H1 (cell line): Measurements from ENCODE around the gene MYBPHL. TPM values are rescaled to one million over a fixed set of nuclear protein-coding genes. Genes with fewer than 3 reads are reported as not detected.

Experiments
- CTCF ChIA-PET: fragments of 300-600 bp; sonication (Branson Sonifier 250); formaldehyde crosslinking; loops from one replicate; lab custom pipeline; 2021; ENCODE audit not compliant: partially characterized antibody; lab: Charles Lee
- POLR2A ChIA-PET: fragments of 300-600 bp; sonication (Branson Sonifier 250); formaldehyde crosslinking; loops from one replicate; lab custom pipeline; 2021; ENCODE audit warnings: inconsistent platforms; ENCODE audit not compliant: partially characterized antibody; lab: Charles Lee
- DNase-seq, 2 experiments: peaks; one replicate each; pipeline versions ENCODE4 v3.0.0 to v3.0.0-alpha.2; 2010 to 2022; ENCODE audit warnings: low spot score in 2 of 2, low read depth in 1 of 2, mixed read lengths in 1 of 2
- FAIRE-seq: peaks from 2 replicates; lab custom pipeline; 2011; peaks lifted over from hg19 to GRCh38; lab: Jason Lieb, UNC
- H2AFZ ChIP-seq: 2 replicates; pipeline ENCODE4 v1.8.1; 2012; ENCODE audit warnings: low read length, inconsistent platforms
- H2AK5ac ChIP-seq: 2 replicates; pipeline ENCODE4 v1.6.1; 2013; ENCODE audit warnings: low read depth, low read length
- H2BK120ac ChIP-seq: replicated peaks from 2 replicates; pipeline ENCODE3; 2013; ENCODE audit warnings: low read depth, low read length, inconsistent platforms
- H2BK12ac ChIP-seq: 2 replicates; pipeline ENCODE4 v1.6.1; 2013; ENCODE audit warnings: low read depth, low read length
- H2BK15ac ChIP-seq: 2 replicates; pipeline ENCODE4 v1.6.1; 2013; ENCODE audit warnings: low read length
- H2BK20ac ChIP-seq: 2 replicates; pipeline ENCODE4 v1.6.1; 2013; ENCODE audit warnings: low read length
- H2BK5ac ChIP-seq: 2 replicates; pipeline ENCODE4 v1.6.1; 2013; ENCODE audit warnings: low read depth, low read length
- H3K14ac ChIP-seq: 2 replicates; pipeline ENCODE4 v1.6.1; 2013; ENCODE audit warnings: inconsistent platforms; ENCODE audit not compliant: insufficient read length
- H3K18ac ChIP-seq: 2 replicates; pipeline ENCODE4 v1.6.1; 2013; ENCODE audit warnings: low read length; ENCODE audit errors: extremely low read depth
- H3K23ac ChIP-seq: 2 replicates; pipeline ENCODE4 v1.6.1; 2013; ENCODE audit warnings: inconsistent platforms; ENCODE audit not compliant: insufficient read length
- H3K23me2 ChIP-seq: 2 replicates; pipeline ENCODE4 v1.6.1; 2013; ENCODE audit warnings: low read depth, low read length
- H3K27ac ChIP-seq: 2 replicates; pipeline ENCODE4 v1.6.1; 2011; ENCODE audit warnings: low read depth, low read length, inconsistent platforms
- H3K27me3 ChIP-seq, 4 experiments: replicated peaks in 1 of 4; 1 replicate in 1 of 4; 2 replicates in 3 of 4; pipeline versions ENCODE4 v1.6.1 to v1.8.1; 2011 to 2013; ENCODE audit warnings: low read length in 3 of 4, mild to moderate bottlenecking in 3 of 4, inconsistent platforms in 2 of 4, mixed read lengths in 2 of 4, moderate library complexity in 1 of 4; ENCODE audit not compliant: control insufficient read depth in 3 of 4, insufficient read depth in 3 of 4; ENCODE audit errors: extremely low read depth in 1 of 4
- H3K36me3 ChIP-seq, 4 experiments: 2 replicates each; pipeline versions ENCODE4 v1.6.1 to v1.8.1; 2011 to 2013; ENCODE audit warnings: mild to moderate bottlenecking in 4 of 4, low read length in 3 of 4, moderate library complexity in 2 of 4, control low read depth in 1 of 4, inconsistent platforms in 1 of 4; ENCODE audit not compliant: insufficient read depth in 4 of 4, control insufficient read depth in 2 of 4
- H3K4ac ChIP-seq: replicated peaks from 2 replicates; pipeline ENCODE3; 2013; ENCODE audit warnings: low read length, low read depth, mixed read lengths, inconsistent platforms; ENCODE audit not compliant: insufficient read length
- H3K4me1 ChIP-seq, 4 experiments: replicated peaks in 1 of 4; 1 replicate in 1 of 4; 2 replicates in 3 of 4; pipeline versions ENCODE4 v1.6.1 to v1.8.1; 2011 to 2013; ENCODE audit warnings: low read length in 3 of 4, inconsistent platforms in 2 of 4, mixed read lengths in 1 of 4; ENCODE audit not compliant: insufficient read depth in 4 of 4, control insufficient read depth in 3 of 4
- H3K4me2 ChIP-seq, 2 experiments: 2 replicates each; pipeline versions ENCODE4 v1.6.1 to v1.8.1; 2011 to 2013; ENCODE audit warnings: low read depth in 2 of 2, low read length in 2 of 2, control low read depth in 1 of 2, inconsistent platforms in 1 of 2, mild to moderate bottlenecking in 1 of 2; ENCODE audit not compliant: insufficient read depth in 1 of 2
- H3K4me3 ChIP-seq, 4 experiments: fragments of 200-600, 300-600 bp in 1 of 4; sonication (generic), shearing (Covaris generic), sonication (Bioruptor Twin) in 1 of 4; 2 replicates each; pipeline versions ENCODE4 v1.5.1 to v1.8.1; 2011 to 2016; ENCODE audit warnings: low read length in 4 of 4, low read depth in 3 of 4, control low read depth in 2 of 4, inconsistent platforms in 2 of 4, mild to moderate bottlenecking in 2 of 4, mixed read lengths in 1 of 4, moderate library complexity in 1 of 4; ENCODE audit not compliant: insufficient read depth in 2 of 4; ENCODE audit errors: extremely low read depth in 1 of 4
- H3K56ac ChIP-seq: replicated peaks from 2 replicates; pipeline ENCODE3; 2013; ENCODE audit warnings: low read depth, mild to moderate bottlenecking, mixed read lengths, low read length, inconsistent platforms; ENCODE audit not compliant: insufficient read length
- H3K79me1 ChIP-seq: 2 replicates; pipeline ENCODE4 v1.6.1; 2013; ENCODE audit warnings: low read depth, low read length, control low read depth
- H3K79me2 ChIP-seq, 2 experiments: 2 replicates each; pipeline versions ENCODE4 v1.6.1 to v1.8.1; 2012 to 2013; ENCODE audit warnings: low read length in 2 of 2, mild to moderate bottlenecking in 2 of 2, inconsistent platforms in 1 of 2; ENCODE audit not compliant: insufficient read depth in 2 of 2, control insufficient read depth in 1 of 2
- H3K9ac ChIP-seq, 4 experiments: replicated peaks in 1 of 4; 1 replicate in 1 of 4; 2 replicates in 3 of 4; pipeline versions ENCODE4 v1.6.1 to v1.8.1; 2011 to 2013; ENCODE audit warnings: low read depth in 3 of 4, low read length in 3 of 4, control low read depth in 2 of 4, mild to moderate bottlenecking in 2 of 4, moderate library complexity in 2 of 4, inconsistent platforms in 1 of 4; ENCODE audit errors: extremely low read depth in 1 of 4
- H3K9me3 ChIP-seq, 2 experiments: 2 replicates each; pipeline versions ENCODE4 v1.6.1 to v1.8.1; 2012 to 2013; ENCODE audit warnings: mild to moderate bottlenecking in 2 of 2, moderate library complexity in 2 of 2, control low read depth in 1 of 2, inconsistent platforms in 1 of 2, low read depth in 1 of 2, low read length in 1 of 2, mixed read lengths in 1 of 2; ENCODE audit not compliant: insufficient read depth in 2 of 2
- H4K20me1 ChIP-seq, 2 experiments: replicated peaks in 1 of 2; 2 replicates each; pipeline versions ENCODE3 to v1.8.1; 2011 to 2013; ENCODE audit warnings: inconsistent platforms in 2 of 2, low read length in 2 of 2, mild to moderate bottlenecking in 1 of 2; ENCODE audit not compliant: insufficient read depth in 2 of 2, control insufficient read depth in 1 of 2
- H4K5ac ChIP-seq: 2 replicates; pipeline ENCODE4 v1.6.1; 2013; ENCODE audit warnings: low read length, low read depth, mixed read lengths, inconsistent platforms; ENCODE audit not compliant: insufficient read length
- H4K8ac ChIP-seq: 2 replicates; pipeline ENCODE4 v1.8.0; 2013; ENCODE audit warnings: mild to moderate bottlenecking, moderate library complexity, low read length, inconsistent platforms; ENCODE audit not compliant: insufficient read depth; ENCODE audit errors: extremely low read depth
- H4K91ac ChIP-seq: replicated peaks from 2 replicates; pipeline ENCODE3; 2013; ENCODE audit warnings: low read length, mixed read lengths, inconsistent platforms; ENCODE audit not compliant: insufficient read length
- E2F6 ChIP-seq: IDR thresholded peaks from 2 replicates; pipeline ENCODE4 v1.6.1; 2012; ENCODE audit warnings: inconsistent platforms
- EGR1 ChIP-seq: IDR thresholded peaks from 2 replicates; pipeline ENCODE4 v1.6.1; 2011; ENCODE audit warnings: low read depth, low read length, borderline replicate concordance
- EZH2 ChIP-seq: fragments of 200-600 bp; sonication (generic); IDR thresholded peaks from 2 replicates; pipeline ENCODE4 v1.7.1; 2012; ENCODE audit warnings: low read depth, mild to moderate bottlenecking, moderate library complexity, low read length, inconsistent platforms; ENCODE audit not compliant: severe bottlenecking
- GABPA ChIP-seq: IDR thresholded peaks from 2 replicates; pipeline ENCODE4 v1.6.1; 2011; ENCODE audit warnings: mild to moderate bottlenecking, low read length, moderate library complexity, borderline replicate concordance; ENCODE audit not compliant: insufficient read depth
- HDAC6 ChIP-seq: IDR thresholded peaks from one replicate; pipeline ENCODE4 v1.7.1; 2012; ENCODE audit warnings: low read depth, mild to moderate bottlenecking, inconsistent platforms, low read length, moderate library complexity
- JUND ChIP-seq: IDR thresholded peaks from 2 replicates; pipeline ENCODE4 v1.6.1; 2011; ENCODE audit warnings: mild to moderate bottlenecking, improper control_type of control experiment, low read length
- KDM5A ChIP-seq: fragments of 200-600 bp; IDR thresholded peaks from 2 replicates; pipeline ENCODE4 v1.7.1; 2012; ENCODE audit warnings: mild to moderate bottlenecking, low read length, inconsistent platforms, mixed read lengths
- POLR2AphosphoS5 ChIP-seq: IDR thresholded peaks from 2 replicates; pipeline ENCODE4 v1.6.1; 2011; ENCODE audit warnings: low read depth, low read length
- RAD21 ChIP-seq, 2 experiments: IDR thresholded peaks in 1 of 2; conservative IDR thresholded peaks in 1 of 2; 2 replicates each; pipeline ENCODE4 v1.6.1; 2011; ENCODE audit warnings: low read depth in 2 of 2, low read length in 2 of 2, improper control_type of control experiment in 1 of 2, inconsistent platforms in 1 of 2, mild to moderate bottlenecking in 1 of 2, moderate library complexity in 1 of 2
- SAP30 ChIP-seq: fragments of 300-600 bp; sonication (generic); IDR thresholded peaks from 2 replicates; pipeline ENCODE4 v1.7.1; 2012; ENCODE audit warnings: low read length, moderate library complexity, mild to moderate bottlenecking, inconsistent platforms; ENCODE audit not compliant: insufficient read depth, insufficient replicate concordance
- SIN3A ChIP-seq, 2 experiments: IDR thresholded peaks in 1 of 2; conservative IDR thresholded peaks in 1 of 2; 2 replicates each; pipeline ENCODE4 v1.6.1; 2011 to 2012; ENCODE audit warnings: low read length in 2 of 2, improper control_type of control experiment in 1 of 2, low read depth in 1 of 2, mild to moderate bottlenecking in 1 of 2
- SP2 ChIP-seq: IDR thresholded peaks from 2 replicates; pipeline ENCODE4 v1.6.1; 2012; ENCODE audit warnings: mild to moderate bottlenecking, low read length, inconsistent platforms
- ZNF274 ChIP-seq: IDR thresholded peaks from 2 replicates; pipeline ENCODE4 v1.7.0; 2012; ENCODE audit warnings: low read length, borderline replicate concordance; ENCODE audit errors: extremely low read depth
- WGBS, 2 experiments: shearing (Covaris generic) in 1 of 2; methylation state at CpG; one replicate each; pipeline versions ENCODE4 v1.1.6 to v1.1.7; 2013 to 2015; ENCODE audit warnings: low lambda C conversion rate in 2 of 2, mixed read lengths in 2 of 2, inconsistent platforms in 1 of 2, low coverage in 1 of 2, missing lambda C conversion rate in 1 of 2; ENCODE audit not compliant: insufficient replicate concordance in 2 of 2, insufficient coverage in 1 of 2, insufficient read length in 1 of 2; ENCODE audit errors: extremely low coverage in 1 of 2, missing lambda C conversion rate in 1 of 2; 5-methylcytosine and 5-hydroxymethylcytosine counted together
- polyA plus RNA-seq, 7 experiments: library from polyadenylated mRNA; depleted of rRNA in 3 of 7; stranded (reverse) in 5 of 7; unstranded in 2 of 7; fragments of >200 nt in 5 of 7; fragments of 200-250 nt in 2 of 7; gene quantifications; 1 replicate in 5 of 7; 2 replicates in 1 of 7; 4 replicates in 1 of 7; pipeline versions ENCODE4 v1.2.1 to v1.2.3, GENCODE V29; 2011 to 2013; ENCODE audit warnings: missing spikeins in 2 of 7, mixed read lengths in 2 of 7
- total RNA-seq: library from RNA; stranded (reverse); fragmentation: NEBNext Ultra II Directional; extraction: Animal tissue kit (Norgen Biotek cat#: 25700); gene quantifications from 2 replicates; pipeline ENCODE4 v1.2.1, GENCODE V29; 2021

Gene MYBPHL
- total and polyA plus RNA-seq, 2 of the 8 experiments (the other 6 are each of a cell fraction or from before 2014, with no cell fraction given): 0.24 to 0.30 TPM

GRCh38 chr1:109266965-109267364, 39.8 kb downstream of the MYBPHL start:
- H4K20me1 ChIP-seq: peaks cover 0 to 10% of the 10 kb centered on the region in 2 experiments
- H3K9ac ChIP-seq: no peak overlapping the region
- H3K18ac ChIP-seq: no peak overlapping the region
- H3K4ac ChIP-seq: no peak overlapping the region
- no peaks in the 10 kb centered on the region for H3K79me2 ChIP-seq
- H3K27me3 ChIP-seq: no peaks in the 10 kb centered on the region
- no peak overlapping the region for H2BK20ac ChIP-seq
- H2BK5ac ChIP-seq: no peak overlapping the region
- H3K9me3 ChIP-seq: no peaks in the 10 kb centered on the region
- H3K23ac ChIP-seq: no peak overlapping the region
- H2BK120ac ChIP-seq: no peak overlapping the region
- FAIRE-seq (no peak), DNase-seq (no peak)
- no peaks in the 10 kb centered on the region for H3K79me1 ChIP-seq
- H4K91ac ChIP-seq: no peak overlapping the region
- no peak overlapping the region for H2BK15ac ChIP-seq
- no peak overlapping the region for H3K27ac ChIP-seq
- H2AFZ ChIP-seq: no peak overlapping the region
- no peak overlapping the region for H3K4me2 ChIP-seq
- no peak overlapping the region for H4K8ac ChIP-seq
- H2BK12ac ChIP-seq: no peak overlapping the region
- ChIA-PET CTCF (interaction anchor here (0.9 to 8.5 kb wide), 8 partner anchors 10 to 132 kb away, joined by 3 to 95 read pairs (median 15); partner anchors contain the start of gene SORT1), POLR2A (interaction anchor here (0.6 kb wide), 1 partner anchor 104 kb away, joined by 3 read pairs; no protein-coding TSS in a partner anchor)
- no peak overlapping the region for H3K14ac ChIP-seq
- H3K23me2 ChIP-seq: no peaks in the 10 kb centered on the region
- H3K36me3 ChIP-seq: peaks cover 15 to 34% (median 23%) of the 10 kb centered on the region in 4 experiments; a peak in 6 of 8 replicates
- no peak overlapping the region for H3K4me3 ChIP-seq
- 93% methylated on average over 11 of the region's 11 CpGs; no CpG with 5 or more reads in 1 of the 2 experiments for WGBS, 2 experiments
- no peak overlapping the region for H2AK5ac ChIP-seq
- peaks cover 0 to 4% (median under 1%) of the 10 kb centered on the region in 4 experiments; a peak in 1 of 7 replicates for H3K4me1 ChIP-seq
- no peak overlapping the region for H4K5ac ChIP-seq
- H3K56ac ChIP-seq: no peak overlapping the region
- TF ChIP-seq SAP30 (no peak), E2F6 (no peak), POLR2AphosphoS5 (no peak), KDM5A (no peak), SIN3A (conservative IDR thresholded peaks at IDR 0.05 in 1 of 2, IDR thresholded peaks at IDR 0.05 in 1 of 2; ENCODE audit: low read depth in 1 of 2, low read length in 2 of 2) (no peak), ZNF274 (no peak), EGR1 (no peak), EZH2 (no peak), SP2 (no peak), JUND (no peak), RAD21 (IDR thresholded peaks at IDR 0.05 in 1 of 2, conservative IDR thresholded peaks at IDR 0.05 in 1 of 2; ENCODE audit: low read depth in 2 of 2, low read length in 2 of 2) (no peak), GABPA (no peak), HDAC6 (no peak)
